ENCODE results near the gene SNRPD3. TPM values are rescaled to one million over a fixed set of nuclear protein-coding genes. Genes with fewer than 3 reads are reported as not detected.
"Not testable (repeated sequence)": the region's sequence is repeated elsewhere in the genome, so short reads cannot be mapped to it uniquely, and the experiment has no call there.

The SNRPD3 gene
- total RNA-seq, 1 donor from 2014 or later: 95.1 TPM

DNA sequence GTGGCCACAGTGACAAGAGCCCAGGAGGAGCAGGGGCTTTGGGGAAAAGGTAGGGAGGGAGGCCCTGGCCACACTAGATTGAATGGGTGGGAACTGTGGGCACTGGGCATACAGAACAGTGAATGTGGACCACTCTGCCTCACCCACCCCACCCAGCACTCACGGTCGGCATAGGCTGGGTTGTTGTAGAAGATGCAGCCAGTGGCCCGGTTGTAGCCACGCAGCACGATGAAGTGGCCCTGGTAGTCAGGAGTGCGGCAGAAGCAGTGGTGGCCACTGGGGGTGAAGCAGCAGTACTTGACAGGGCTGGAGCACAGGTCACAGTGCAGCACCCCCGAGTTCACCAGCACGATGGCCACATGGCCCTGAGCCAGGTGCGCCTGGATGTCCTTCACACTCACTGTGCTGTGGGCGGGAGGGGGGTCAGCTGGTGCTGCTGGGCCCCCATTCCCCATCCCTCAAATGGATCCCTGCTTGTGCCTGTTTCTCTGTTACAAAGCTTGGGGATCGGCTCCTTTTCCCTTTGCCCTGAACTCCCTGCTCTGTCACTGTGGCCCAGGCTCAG lies 12.0 kb upstream of the SNRPD3 start:
- Mint-ChIP-seq H3K9me3 (no peaks in the 10 kb centered on the region), H3K4me1 (no peaks in the 10 kb centered on the region), H3K27ac (no peak overlapping the region), H3K4me3 (no peak overlapping the region), H3K36me3 (peaks cover 23% of the 10 kb centered on the region), H3K27me3 (ENCODE audit: low read depth) (no peaks in the 10 kb centered on the region)
- no peak for TF ChIP-seq CTCF (IDR thresholded peaks at IDR 0.05; ENCODE audit: unreplicated experiment)
- no peak for DNase-seq (ENCODE audit: low spot score in 2 of 2, unreplicated experiment in 2 of 2)

GRCh38 chr22:24548812-24549211 lies 7.0 kb upstream of the SNRPD3 start:
- H3K27me3 Mint-ChIP-seq (ENCODE audit: low read depth): no peaks in the 10 kb centered on the region
- no peaks in the 10 kb centered on the region for H3K9me3 Mint-ChIP-seq
- no peak overlapping the region for H3K27ac Mint-ChIP-seq
- DNase-seq (ENCODE audit: low spot score in 2 of 2, unreplicated experiment in 2 of 2): no peak
- H3K36me3 Mint-ChIP-seq: peaks cover 16% of the 10 kb centered on the region
- TF ChIP-seq CTCF (IDR thresholded peaks at IDR 0.05; ENCODE audit: unreplicated experiment): no peak
- peaks cover 9% of the 10 kb centered on the region for H3K4me1 Mint-ChIP-seq
- no peak overlapping the region for H3K4me3 Mint-ChIP-seq

GRCh38 chr22:24550028-24550901 lies 5.5 kb upstream of the SNRPD3 start:
- Mint-ChIP-seq H3K9me3 (no peaks in the 10 kb centered on the region), H3K4me3 (no peak overlapping the region), H3K27me3 (ENCODE audit: low read depth) (no peaks in the 10 kb centered on the region), H3K4me1 (peaks cover 17% of the 10 kb centered on the region), H3K27ac (no peak overlapping the region), H3K36me3 (peaks cover 16% of the 10 kb centered on the region)
- DNase-seq (ENCODE audit: low spot score in 2 of 2, unreplicated experiment in 2 of 2): no peak
- no peak for TF ChIP-seq CTCF (IDR thresholded peaks at IDR 0.05; ENCODE audit: unreplicated experiment)

GRCh38 chr22:24550902-24551435 lies 4.8 kb upstream of the SNRPD3 start:
- TF ChIP-seq CTCF (IDR thresholded peaks at IDR 0.05; ENCODE audit: unreplicated experiment): no peak
- no peak overlapping the region for H3K4me3 Mint-ChIP-seq
- no peak overlapping the region for H3K27ac Mint-ChIP-seq
- H3K36me3 Mint-ChIP-seq: peaks cover 16% of the 10 kb centered on the region
- peaks cover 18% of the 10 kb centered on the region for H3K4me1 Mint-ChIP-seq
- no peaks in the 10 kb centered on the region for H3K27me3 Mint-ChIP-seq (ENCODE audit: low read depth)
- DNase-seq (ENCODE audit: low spot score in 2 of 2, unreplicated experiment in 2 of 2): no peak
- no peaks in the 10 kb centered on the region for H3K9me3 Mint-ChIP-seq

DNA sequence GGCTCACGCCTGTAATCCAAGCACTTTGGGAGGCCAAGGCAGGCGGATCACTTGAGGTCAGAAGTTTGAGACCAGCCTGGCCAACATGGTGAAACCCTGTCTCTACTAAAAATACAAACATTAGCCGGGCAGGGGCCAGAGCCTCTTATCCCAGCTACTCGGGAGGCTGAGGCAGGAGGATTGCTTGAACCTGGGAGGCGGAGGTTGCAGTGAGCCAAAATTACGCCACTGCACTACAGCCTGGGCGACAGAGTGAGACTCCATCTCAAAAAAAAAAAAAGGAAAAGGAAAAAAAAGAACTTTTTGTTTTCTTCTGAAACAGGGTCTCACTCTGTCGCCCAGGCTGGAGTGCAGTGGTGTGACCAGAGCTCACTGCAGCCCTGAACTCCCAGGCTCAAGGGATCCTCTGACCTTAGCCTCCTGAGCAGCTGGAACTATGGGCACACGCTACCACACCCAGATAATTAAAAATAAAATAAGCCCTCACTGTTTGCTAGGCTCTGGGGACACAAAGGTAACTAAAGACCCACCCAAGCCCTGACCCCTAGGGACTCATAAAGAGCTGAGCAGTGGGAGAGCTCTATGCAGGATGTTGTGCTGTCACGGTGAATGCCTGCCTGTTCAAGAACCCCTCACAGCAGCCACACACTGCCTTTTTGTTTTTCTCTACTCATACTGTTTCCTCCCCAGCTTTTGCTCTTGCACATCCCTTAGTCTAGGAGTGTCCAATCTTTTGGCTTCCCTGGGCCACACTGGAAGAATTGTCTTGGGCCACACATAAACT lies 3.1 kb upstream of the SNRPD3 start:
- H3K27ac Mint-ChIP-seq: peak overlapping the region; percentile 97

More for the DNA sequence above, 3.1 kb upstream of the SNRPD3 start:
- not testable (repeated sequence) for H3K36me3 Mint-ChIP-seq; DNase-seq (ENCODE audit: low spot score in 2 of 2, unreplicated experiment in 2 of 2); H3K9me3 Mint-ChIP-seq; H3K27me3 Mint-ChIP-seq (ENCODE audit: low read depth)
- Mint-ChIP-seq H3K4me3 (peak overlapping the region; percentile 91), H3K4me1 (peaks cover 32% of the 10 kb centered on the region)

All from mesothelial cell of epicardium (in vitro differentiated cells).